Gastrocnemius medialis (tissue), 4 donors: ENCODE results near the gene CYTH1.

ENCODE experiments used
- CTCF ChIP-seq, 5 experiments: fragments of 450-650 bp in 3 of 5; fragments of 200-600 bp in 2 of 5; sonication (generic) in 2 of 5; IDR thresholded peaks in 4 of 5; conservative IDR thresholded peaks in 1 of 5; 1 replicate in 4 of 5; 2 replicates in 1 of 5; pipeline ENCODE4 v1.5.1; 2016 to 2019; ENCODE audit warnings: antibody characterized with exemption in 5 of 5, mild to moderate bottlenecking in 3 of 5, moderate library complexity in 3 of 5
- POLR2A ChIP-seq, 2 donors: fragments of 450-650 bp; IDR thresholded peaks; one replicate each; pipeline ENCODE4 v1.6.1; 2017; ENCODE audit warnings: antibody characterized with exemption in 2 of 2, mild to moderate bottlenecking in 2 of 2, moderate library complexity in 2 of 2

DNA sequence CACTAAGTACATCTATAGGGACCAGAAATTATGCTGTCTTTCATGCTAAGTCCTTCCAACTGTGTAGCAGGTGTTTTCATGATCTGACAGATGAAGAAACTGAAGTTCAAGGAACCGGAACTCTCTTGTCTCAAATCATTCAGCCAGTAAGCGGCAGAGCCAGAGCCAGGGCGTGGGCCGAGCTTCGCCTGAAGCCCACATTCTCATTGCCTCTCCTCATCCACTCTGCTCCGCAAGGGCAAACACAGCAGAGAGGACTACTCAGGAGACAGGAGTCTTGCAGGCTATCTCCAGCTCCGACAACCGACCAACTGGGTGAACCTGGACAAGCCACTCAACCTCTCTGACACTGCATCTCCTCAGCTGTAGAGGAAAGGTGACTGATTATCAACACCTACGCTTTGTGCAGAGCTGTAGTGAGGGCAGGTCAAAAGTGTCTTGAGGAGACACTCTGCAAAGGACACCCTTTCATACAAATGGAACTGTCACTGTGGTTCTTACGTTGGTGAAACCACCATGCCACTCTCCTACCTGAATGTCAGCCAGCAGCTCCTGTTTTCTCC is 72.9 kb downstream of the CYTH1 start:
- TF ChIP-seq CTCF (IDR thresholded peaks at IDR 0.05 in 4 of 5, conservative IDR thresholded peaks at IDR 0.05 in 1 of 5), result no peak
- TF ChIP-seq POLR2A (IDR thresholded peaks at IDR 0.05), result no peak
